Sigmoid colon (tissue), 4 donors: ENCODE measurements around the gene EFNA5.

Experiments
- CTCF ChIP-seq, 4 experiments: fragments of 450-650 bp in 3 of 4; fragments of 200-600 bp in 1 of 4; IDR thresholded peaks; one replicate each; pipeline ENCODE4 v1.5.1; 2016 to 2019; ENCODE audit warnings: antibody characterized with exemption in 4 of 4, mild to moderate bottlenecking in 3 of 4, moderate library complexity in 2 of 4
- POLR2A ChIP-seq, 2 donors: fragments of 450-650 bp; IDR thresholded peaks; one replicate each; pipeline ENCODE4 v1.6.1; 2016; ENCODE audit warnings: antibody characterized with exemption in 2 of 2, mild to moderate bottlenecking in 2 of 2, moderate library complexity in 2 of 2
- POLR2AphosphoS5 ChIP-seq, 4 donors: sonication (generic); formaldehyde crosslinking; IDR thresholded peaks; one replicate each; pipeline ENCODE4 v1.6.1; 2017; ENCODE audit warnings: antibody characterized with exemption in 4 of 4

GRCh38 chr5:107576736-107577393, 93.9 kb downstream of the EFNA5 start:
- TF ChIP-seq POLR2AphosphoS5 (IDR thresholded peaks at IDR 0.05) (no peak), CTCF (IDR thresholded peaks at IDR 0.05) (no peak), POLR2A (IDR thresholded peaks at IDR 0.05) (no peak)
